ELR (cell line): ENCODE measurements around the gene BRINP2.
A peak's percentile ranks its signal among the peaks of the same experiment; 100 is the strongest.

Source experiments
- DNase-seq: peaks from one replicate; pipeline ENCODE4 v3.0.0-alpha.2; 2015; ENCODE audit warnings: low read depth

The BRINP2 gene

DNA sequence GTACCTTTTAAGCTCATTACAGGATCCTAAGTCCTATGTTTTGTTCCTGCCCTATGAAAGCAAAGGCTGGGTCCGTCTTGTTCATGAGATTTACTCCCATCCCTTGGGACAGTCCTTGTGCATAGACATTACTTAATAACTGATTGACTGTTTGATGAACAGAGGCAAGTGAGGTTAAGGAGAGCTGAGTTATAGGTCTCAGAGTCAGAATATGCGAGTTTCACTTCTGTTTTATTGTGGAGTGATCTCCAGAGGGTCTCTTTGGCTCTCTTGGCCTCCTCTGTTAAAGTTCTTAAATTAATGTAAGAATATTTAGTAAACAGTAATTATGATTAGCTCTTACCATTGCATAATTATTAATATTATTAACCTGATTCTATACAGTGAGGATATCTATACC, 52.6 kb downstream of the BRINP2 start:
- no peak for DNase-seq

DNA sequence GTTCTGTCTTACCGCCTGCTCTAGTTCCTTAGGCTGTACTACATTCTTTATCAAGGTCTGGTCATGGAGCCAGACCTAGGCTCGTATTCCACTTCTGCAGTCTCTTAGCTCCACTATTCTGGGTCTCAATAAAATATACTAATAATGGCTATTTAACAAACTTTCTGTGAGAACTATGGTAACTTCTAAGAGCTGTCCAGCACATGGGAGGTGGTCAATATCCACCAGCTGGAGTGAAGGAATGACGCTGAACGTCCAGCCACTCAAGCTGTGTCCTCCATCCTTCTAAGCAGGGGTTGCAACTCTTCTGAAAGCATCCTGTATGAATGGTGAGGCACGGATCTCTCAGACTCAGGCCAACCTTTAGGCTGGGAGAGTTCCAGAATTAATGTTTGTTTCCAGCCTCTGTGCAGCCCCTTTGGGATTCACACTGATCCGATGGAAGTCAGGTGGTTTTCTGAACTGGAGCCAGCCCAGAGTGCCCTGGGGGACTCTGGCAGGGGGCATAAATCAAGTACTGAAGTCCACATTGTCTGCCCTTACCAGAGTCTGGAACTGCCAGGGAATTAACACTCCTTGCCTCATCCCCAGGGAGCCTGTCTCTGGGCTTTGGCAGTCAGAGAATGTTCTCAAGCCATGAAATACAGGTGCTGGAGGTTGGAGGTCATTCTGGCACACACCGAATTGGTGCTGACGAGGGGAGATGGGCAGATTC, 57.4 kb downstream of the BRINP2 start:
- no peak for DNase-seq

DNA sequence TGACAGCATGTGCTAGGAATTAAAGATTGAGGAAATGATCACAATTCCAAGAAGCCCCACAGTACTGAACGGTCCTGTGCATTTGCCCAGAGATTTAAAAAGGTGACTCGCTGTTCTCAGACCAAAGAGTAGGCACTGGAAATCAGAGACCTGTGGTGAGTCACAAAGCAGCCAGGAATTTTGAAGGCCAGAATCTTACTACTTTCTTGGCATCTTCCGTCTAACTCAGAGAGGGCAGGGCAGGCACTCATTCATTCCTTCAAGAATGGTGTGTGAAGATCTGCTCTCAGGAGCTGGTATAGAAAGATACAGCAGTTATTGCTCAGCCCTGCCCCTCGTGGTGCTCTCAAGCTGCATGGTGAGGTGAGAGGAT, 57.9 kb downstream of the BRINP2 start:
- peak; percentile 26 for DNase-seq

DNA sequence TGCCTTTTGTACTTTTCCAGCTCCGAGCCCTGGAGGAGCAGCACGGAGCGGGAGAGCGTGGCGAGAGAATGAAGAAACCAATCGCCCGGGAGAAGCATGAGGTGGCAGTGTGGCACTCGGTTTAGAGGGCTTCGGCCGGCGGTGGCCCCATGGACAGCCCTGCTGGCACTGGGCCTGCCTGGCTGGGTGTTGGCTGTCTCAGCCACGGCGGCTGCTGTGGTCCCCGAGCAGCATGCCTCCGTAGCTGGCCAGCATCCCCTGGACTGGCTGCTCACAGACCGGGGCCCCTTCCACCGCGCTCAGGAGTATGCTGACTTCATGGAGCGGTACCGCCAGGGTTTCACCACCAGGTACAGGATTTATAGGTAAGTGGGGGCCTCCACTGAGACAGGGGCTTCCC, 59.0 kb downstream of the BRINP2 start:
- no peak for DNase-seq

DNA sequence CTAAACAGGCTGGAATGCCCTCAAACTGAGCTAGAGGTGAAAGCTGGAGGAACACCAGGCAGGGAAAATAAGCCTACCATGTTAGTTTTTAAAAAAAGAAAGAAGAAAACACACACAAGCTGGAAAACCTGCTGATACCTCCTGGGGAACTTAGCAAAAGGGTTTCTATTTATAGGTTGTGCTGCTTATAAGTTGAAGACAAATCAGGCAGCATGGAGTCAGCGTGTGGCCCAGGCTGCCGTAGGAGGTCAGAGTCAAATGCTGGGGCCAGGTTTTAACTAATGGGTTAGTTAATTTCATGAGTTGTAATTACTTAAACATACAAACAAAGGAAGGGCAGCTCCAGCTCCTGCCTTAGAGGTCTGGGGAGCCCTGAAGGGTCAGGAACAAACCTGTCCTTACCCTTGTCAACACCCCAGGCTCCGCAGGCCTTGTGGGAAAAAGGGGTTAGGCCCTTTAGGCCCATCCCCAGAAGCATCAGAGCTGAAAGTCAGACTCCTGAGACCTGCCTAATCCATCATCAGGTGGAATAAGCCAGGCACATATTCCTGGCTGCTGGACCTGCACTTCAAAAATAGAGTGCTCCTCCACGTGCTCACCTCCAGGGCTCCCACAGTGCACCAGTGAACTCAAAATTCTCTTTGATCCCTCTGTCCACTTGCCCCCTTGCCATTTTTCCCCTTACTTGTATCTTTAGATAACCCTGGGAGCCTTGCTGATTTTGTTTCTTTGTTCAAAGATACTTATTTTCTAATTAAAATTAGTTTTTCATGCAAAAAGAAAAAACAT, 59.7 kb downstream of the BRINP2 start:
- DNase-seq: no peak

DNA sequence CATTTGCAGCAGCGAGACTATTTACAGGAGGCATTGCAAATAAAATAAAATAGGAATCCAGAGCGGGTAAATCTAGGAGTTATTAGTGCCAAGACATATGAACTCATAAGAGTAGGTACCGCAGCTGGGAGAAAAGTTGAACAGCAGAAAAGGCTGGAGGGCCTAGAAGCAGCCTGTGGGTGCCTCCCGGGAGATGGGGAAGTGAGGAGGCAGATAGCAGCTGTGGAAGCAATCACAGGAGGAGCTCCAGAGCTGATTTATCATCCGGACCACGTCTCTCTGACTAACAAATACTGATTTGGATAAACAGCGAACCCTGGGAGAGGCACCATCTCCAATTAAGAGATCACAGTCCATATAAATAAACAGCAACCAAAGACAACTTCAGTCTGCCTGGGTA, 64.6 kb downstream of the BRINP2 start:
- DNase-seq: no peak

DNA sequence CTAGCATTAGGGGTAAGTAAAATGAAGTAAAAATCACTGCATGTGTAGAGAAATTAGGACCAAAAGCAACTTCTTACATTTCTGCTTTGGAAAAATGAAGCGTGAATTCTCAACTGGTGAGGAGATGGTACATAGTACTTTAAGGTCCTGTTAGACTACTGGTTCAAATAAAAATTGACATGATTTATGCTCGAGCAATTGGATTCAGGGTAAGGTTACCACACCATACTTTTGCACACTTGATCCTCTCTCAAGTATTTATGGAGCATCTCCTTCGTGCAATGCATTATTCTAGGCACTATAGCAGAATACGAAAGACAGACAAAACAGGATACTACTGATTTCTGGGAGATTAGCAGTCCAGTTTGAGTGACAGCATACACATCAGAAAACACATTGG, 66.2 kb downstream of the BRINP2 start:
- DNase-seq: no peak

DNA sequence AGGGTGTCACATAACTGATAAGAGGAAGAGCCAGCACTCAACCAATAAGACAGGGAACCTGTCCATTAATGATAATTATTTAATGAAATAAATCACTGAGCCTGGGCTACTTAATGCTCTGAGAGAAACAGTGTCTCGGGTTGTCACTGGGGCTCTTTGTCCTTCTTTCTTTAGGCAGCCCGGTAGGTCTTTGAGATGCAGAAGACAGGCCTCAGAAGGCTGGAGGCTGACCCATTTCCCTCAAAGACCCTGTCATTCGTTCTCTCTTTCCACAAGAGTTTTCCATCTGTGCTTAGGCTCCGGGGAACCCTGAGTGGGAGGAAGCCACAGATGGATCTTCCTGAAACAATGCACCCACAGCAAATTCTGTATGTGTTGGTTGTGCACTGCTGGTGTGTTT, 68.2 kb downstream of the BRINP2 start:
- no peak for DNase-seq

DNA sequence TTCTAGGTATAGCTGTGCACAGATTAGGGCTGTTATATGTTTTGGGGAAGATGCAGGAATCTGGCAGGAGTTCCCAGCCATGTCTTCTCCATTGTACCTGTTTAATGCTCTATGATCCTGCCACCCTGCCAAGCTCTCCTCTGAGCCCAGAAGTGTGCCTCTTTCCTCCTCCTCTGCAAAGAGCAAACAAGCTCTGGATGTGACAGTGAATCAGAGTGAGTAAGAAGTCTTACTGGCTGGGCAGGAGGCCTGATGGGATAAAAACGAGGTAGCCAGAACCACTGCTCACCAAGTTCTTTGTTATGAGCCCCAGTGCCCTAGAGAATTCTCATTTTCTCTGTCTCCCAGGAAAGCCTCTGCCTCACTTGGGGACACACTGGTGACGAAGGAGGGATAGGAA, 69.0 kb downstream of the BRINP2 start:
- DNase-seq: no peak

DNA sequence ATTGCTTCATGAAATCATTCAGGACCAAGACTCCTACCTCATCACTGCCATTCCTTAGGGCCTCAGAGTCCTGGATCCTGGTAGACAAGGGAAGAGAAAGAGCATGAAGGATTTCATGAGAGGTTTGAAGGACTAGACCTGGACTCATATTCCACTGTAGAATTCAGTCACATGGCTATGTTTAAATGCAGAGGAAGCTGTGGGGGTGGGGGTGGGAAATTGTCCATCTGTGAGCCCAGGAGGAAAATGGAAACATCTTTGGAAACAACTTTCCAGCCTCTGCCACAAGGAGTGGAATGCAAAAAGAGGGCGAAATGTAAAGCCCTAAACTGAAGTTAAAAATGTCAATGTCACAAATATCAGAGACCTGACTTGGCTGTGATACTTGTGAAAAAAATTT, 73.0 kb downstream of the BRINP2 start:
- DNase-seq: no peak

DNA sequence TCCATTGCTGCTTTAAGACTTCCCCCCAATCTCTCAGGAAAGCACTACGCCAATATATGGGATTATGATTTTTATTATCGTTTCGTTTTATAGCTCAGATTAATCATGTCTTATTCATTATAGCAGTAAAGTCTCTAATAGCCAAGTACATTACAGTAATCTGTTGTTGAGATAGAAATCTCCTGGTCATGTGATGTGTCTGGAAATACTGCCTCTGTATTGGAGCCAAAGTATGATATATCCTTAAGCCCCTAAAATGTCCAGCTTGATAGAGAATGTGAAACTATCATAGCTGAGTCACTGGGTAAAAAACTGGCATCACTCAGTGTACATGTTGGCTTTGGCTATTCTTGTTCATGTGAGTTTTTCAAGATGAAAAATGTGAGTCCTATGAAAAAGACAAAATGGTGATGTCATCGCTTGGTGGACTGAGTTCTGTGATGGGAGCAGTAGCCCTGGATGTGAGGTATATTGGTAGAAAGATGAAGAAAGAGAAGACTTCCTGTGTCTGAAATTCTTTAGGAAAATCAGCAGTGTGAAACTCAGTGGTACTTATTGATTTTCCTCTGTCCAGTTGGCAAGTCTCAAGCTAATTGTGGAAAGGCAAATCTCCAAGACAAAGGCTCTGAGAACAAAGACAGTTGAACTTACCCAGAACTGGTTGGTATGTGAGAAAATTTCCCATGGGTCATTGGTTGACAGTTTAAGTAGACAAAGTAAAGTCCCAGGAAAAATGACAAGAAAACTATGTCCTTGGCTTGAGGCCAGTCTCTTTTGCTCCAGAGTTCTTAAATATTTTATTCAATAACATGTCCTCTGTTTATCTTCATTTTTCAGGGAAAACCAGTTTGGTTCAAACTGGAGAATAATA, 76.2 kb downstream of the BRINP2 start:
- DNase-seq: no peak

DNA sequence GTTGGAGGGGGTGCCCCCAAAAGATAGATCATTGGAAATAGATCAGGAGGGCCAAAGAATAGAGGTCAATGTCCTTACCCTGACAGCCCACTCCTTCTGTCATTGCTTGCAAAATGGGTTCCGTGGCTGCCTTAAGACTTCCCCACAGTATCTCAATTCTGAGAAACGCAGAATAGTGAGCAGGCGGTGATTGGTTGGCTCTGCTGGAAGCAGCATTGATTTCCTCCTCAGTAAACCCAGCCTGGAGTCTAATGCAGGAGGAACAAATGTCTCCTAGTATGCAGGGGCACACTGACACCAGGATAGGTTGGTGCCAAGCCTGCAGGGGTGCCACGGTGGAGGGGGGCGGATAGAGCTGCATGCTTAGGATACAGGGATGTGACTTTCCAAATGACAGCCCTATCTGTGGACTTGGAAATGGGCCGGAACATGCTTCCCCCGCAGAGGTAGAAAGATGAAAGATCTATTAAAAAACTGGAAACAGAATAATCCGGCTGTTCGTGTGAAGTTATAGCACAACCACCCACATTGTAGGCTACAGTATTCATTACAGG, 76.9 kb downstream of the BRINP2 start:
- no peak for DNase-seq

DNA sequence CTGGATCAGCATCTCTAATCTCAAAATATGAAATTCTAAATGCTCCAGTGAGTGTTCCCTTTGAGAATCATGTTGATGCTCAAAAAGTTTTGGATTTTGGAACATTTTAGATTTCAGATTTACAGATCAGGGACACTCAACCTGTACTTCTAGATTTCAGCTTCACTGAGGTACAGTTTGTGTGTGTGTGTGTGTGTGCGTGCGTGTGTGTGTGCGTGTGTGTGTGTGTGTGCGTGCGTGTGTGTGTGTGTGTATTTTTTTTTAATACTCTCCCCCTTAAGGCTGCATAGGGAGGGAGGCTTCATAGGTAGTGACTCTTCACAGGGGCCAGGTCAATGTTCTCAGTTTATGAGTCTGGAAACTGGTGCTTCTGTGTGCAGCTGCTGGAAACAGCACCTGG, 77.5 kb downstream of the BRINP2 start:
- no peak for DNase-seq

DNA sequence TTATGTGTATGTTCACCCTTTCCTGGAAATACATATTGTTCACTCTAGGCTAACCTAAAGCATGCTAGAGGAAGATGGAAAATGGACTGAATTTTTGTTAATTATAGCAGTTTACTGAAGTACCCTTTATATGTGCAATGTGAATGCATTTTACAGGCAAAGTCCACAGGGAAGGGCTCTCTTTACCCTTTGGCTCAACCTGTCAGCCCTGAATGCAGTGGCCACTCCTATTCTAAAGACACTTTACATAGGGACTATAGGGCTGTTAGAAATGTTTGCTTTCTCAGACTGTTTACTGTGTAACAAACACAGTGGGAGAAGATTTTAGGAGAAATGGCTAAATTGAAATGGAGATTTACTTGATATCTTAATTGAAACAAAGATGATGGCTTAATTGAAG, 78.5 kb downstream of the BRINP2 start:
- no peak for DNase-seq

DNA sequence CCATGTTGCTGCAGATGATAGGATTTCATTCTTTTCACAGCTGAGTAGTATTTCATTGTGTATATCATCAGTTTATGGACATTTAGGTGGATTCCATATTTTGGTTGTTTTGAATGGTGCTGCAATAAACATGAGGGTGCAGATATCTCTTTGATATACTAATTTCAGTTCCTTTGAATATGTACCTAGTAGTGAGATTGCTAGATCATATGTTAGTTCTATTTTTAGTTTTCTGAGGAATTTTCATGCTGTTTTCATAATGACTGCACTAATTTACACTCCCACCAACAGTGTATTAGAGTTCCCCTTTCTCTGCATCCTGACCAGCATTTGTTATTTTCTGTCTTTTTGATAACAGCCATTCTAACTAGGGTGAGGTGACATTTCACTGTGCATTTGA, 82.1 kb downstream of the BRINP2 start:
- DNase-seq: no peak

DNA sequence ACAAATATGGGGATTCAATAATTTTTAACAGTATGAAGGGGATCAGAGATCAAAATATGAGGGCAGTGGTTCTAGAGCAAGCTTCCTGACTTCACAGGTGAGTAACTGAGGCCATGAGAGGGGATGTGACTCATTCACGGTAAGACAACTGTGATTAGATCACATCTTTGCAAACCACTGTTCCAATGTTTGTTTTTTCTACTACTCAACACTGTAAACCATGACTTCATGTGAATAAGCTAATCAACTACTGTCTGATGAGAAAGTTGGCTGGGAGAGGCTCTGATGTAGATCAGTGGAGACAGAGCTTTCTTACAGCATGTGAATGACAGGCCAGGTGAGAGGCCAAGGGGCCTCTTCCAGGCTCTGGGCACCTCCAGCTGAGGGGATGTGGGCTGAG, 84.7 kb downstream of the BRINP2 start:
- DNase-seq: peak; percentile 48

DNA sequence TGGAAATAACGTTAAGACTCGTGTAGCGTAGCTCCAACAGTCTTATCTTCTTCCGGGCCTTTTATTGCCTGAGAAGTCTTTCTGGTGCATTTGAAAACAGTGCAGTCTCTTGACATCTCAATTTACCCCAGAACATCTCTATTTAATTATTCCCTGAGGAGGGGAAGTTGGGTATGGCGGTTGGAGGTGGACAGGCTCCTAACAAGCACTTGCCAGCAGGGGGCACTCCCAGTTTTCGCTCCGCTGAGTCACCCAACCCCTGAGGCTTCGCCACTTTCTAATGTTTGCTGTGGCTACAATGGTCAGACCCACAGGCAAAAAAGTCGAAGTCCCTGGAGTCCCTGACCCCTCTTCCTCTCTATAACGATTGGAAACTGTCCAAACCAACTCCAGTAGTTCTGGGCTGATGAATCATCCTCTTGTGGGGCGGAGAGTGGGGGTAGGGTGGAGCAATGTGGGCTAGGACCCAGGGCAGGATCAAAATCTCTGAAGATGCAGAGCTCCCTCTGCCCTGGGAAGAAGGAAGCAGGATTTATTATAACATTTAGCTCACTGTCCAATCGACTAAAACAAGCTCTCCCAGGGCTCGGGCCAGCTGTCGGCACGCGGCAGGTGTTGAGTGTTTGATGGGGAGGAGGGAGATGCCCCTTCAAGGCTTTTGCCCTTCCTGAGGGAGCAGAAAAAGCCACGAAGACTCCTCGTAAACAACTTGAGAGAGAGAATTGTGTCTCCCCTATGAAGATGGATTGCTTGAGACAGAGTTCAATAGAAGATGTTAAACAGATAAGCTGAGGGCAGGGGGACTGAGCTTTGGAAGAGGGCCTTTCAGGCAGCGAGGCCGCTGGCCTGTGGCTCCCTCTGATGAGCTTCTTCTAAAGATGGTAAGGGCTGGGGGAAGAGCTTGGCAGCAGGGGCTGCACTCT, 85.7 kb downstream of the BRINP2 start:
- peak; percentile 77 for DNase-seq

DNA sequence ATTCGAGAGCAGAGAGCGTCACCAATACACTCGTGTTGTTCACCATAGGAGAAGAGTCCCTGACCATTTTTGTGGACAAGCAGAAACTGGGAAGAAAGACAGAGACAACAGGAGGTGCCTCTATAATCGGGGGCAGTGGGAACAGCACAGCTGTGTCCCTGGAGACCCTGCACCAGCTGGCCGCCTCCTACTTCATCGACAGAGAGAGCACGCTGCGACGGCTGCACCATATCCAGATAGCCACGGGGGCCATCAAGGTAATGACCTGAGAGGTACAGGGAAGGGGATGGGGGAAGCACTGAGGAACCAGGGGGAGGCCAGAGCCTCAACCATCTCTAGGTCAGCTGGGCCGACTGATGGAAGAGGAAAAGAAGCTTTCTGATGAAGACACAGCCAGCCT, 86.4 kb downstream of the BRINP2 start:
- no peak for DNase-seq

DNA sequence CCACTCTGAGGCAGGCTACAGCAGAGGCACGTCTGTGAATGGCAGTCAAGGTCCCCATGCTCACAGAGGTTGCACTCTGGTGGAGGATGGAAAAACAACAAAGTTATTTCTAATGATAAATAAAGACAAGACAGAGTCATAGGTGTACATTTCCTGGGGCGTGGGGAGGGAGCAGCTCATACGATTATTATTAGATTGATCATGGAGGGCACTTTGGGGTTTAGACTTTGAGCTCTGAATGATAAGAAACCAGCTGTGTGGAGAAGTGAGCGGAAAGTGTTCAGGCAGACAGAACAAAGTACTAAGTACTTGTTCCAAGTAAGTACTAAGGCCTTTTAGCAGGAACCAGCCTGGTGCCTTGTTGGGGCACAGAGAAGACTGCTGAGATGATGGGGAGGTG, 86.8 kb downstream of the BRINP2 start:
- DNase-seq: no peak

DNA sequence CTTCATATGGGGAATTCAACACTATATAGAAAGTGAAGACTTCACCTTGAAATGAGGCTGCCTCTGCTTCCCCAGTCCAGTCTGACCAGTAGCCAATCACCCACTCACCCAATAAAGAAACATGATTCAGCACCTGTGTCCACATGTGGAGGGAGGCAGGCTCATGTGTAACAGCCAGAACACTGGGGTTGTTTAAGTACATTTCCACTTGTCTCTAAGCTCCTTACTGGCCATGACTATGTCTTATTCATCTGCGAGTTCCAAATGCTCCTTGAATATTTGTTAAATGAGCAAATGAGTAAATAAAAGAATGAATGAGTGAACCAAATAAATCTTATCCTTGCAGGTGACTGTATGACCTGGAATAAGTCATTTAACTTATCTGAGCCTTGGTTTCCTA, 100.1 kb downstream of the BRINP2 start:
- DNase-seq: no peak

DNA sequence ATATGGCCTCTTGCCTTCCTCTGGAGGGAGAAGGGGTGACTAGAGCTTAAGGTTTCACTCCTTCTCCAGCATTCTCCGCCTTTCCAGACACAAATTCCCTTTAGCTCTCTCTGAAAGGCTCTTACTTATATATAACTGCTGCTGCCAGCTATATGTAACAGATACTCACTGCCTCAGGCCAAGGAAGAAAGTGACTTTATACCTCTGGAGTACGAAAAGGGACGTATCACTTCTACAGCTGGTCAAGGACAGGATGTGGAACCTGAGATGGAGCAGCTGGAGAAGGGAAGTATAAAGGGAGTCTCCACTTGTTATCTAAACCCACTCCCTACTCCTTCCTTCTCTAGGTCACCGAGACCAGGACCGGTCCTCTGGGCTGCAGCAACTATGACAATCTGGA, 102.4 kb downstream of the BRINP2 start:
- DNase-seq: no peak
